NCI-H1417 (cell line): Measurements from ENCODE around the gene EDIL3.
"Not testable (repeated sequence)": the region's sequence is repeated elsewhere in the genome, so short reads cannot be mapped to it uniquely, and the experiment has no call there.

Source experiments
- DNase-seq, 3 experiments: peaks; one replicate each; lab custom pipeline; 2025; lab: John Stamatoyannopoulos, UW

EDIL3 gene

DNA sequence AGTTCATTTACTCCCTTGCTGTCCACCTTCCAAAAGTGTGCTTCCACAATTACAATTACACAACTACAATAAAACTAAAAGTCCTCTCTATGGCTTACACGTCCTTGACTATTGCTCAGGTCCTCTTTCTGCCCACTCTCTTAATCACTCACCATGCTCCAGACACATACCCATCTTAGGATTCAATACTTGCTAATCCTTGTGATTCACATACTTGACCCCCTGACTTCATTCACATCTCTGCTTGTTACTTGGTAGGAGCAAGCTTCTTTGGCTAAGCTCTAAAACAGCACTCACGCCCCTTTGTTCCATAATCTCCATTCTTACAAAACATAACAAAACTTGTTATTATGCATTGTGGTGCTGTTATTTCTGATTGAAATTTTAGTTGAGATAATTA is 215.8 kb downstream of the EDIL3 start:
- no peak for DNase-seq

DNA sequence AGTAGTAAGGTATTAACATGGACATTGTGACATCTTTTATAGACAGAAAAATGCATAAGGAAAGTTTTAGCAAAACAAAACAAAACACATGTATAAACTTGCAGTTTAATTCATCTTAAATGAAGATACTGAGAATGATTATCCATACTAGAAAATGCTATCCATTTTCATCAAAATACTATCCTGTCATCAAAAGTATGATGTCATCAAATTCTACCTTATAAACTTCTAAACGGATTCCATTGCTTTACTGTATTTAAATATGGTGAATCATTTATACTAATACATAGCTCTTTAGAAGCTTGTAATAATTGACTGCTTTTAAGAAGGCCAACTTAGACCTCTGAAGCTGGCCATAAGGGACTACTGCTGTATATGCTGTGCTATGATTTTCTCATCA is 221.0 kb downstream of the EDIL3 start:
- DNase-seq: no peak

DNA sequence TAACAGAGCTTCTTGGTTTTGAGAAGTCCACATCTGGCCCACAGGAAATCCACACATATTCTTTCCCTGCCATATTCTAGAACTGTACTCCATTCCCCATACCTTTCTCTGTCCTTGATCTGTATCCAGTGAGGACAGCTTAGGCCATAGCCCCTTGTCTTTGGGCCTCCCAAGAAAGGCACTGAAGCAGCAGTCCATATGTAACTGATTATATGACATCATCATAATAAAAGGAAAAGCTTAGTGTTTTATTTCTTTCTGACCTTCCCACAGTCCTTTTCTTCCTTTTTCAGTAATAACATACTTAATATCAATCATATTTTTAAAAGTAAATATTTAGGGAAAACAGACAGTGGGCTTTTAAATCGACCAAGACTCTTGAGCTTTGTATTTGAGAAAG is 222.0 kb downstream of the EDIL3 start:
- DNase-seq: no peak

DNA sequence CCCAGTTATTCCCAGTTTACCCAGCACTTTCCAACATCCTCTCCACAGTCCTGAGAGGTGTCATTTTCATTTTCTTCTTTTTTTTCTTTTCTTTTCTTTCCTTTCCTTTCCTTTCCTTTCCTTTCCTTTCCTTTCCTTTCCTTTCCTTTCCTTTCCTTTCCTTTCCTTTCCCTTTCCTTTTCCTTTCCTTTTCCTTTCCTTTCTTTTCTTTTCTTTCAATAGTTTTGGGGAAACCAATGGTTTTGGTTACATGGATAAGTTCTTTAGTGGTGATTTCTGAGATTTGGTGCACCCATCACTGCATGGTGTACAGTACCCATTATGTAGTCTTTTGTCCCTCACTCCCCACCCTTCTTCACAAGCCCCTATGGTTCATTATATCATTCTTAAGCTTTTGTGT is 224.0 kb downstream of the EDIL3 start:
- not testable (repeated sequence) for DNase-seq

DNA sequence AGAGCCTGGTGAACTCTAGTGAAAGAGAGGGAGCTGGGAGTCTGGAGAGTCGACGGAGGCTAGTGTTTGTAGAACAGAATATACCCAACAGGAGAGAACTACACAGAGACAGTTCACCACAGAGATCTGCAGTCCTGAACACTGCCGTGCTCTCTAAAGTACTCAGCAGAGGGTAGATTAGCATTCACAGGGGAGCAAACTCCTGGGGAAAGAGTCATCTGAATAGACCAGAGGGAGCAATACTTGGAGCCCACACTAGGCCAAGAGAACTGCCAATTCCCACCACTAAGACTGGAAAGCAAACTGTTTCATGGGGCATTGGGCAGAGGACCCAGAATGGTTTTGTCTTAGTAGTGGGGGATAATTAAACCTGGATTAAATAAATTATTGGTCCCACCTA is 235.6 kb downstream of the EDIL3 start:
- DNase-seq: no peak

DNA sequence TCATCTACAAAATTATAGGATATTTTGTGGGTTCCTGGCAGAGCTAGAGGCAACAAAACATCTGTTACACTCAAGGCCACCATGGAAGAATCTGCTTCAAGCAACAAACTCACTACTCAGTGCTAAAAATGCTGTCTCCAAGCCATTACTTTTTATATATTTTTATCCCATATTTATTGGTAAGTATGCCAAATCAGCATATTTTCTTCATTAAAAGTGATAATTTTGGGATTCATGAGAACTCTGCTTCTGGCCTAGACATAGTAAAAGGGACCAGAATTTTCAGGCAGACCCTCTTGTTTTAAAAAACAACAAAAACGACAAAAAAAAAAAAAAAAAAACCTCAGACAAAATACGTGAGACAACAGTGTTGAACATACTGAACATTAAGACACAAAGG is 236.0 kb downstream of the EDIL3 start:
- DNase-seq: no peak

DNA sequence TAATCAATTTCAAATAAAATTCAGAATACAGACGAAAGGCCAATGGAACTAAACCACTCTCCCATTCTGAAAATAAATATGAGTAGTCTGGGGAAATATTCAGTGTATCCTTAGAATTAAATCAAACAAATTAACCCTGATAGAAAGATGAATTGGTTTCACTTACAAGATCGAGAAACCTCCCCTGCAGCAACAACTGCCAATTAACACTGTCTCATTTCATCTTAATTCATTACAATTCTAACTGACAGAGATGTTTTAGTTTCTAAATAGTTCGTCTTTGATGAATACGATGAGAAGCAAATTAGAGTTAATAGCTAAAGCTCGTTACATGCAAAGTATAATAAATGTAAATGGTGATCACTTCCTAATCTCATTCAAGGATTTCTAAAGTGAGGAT is 247.1 kb downstream of the EDIL3 start:
- no peak for DNase-seq

DNA sequence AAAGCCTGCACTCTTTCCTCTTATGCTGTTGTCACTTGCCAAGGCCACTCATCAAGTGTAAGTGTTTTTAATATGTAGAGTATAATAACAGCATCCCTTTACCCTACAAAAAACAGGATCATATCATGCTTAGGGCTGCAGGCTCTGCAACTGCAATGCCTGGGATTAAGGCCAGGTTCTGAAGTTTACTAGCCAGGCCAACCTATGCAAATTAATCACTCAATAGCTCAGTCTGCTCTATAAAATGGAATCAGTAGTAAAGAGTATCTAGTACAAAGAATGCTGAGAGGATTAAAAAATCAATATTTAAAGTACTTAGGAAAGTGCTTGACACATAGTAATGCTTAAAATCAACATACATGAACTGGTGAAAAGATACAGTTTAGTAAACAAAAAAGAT is 253.3 kb downstream of the EDIL3 start:
- peak in 2 of 3 experiments; percentile 12 to 65 for DNase-seq

DNA sequence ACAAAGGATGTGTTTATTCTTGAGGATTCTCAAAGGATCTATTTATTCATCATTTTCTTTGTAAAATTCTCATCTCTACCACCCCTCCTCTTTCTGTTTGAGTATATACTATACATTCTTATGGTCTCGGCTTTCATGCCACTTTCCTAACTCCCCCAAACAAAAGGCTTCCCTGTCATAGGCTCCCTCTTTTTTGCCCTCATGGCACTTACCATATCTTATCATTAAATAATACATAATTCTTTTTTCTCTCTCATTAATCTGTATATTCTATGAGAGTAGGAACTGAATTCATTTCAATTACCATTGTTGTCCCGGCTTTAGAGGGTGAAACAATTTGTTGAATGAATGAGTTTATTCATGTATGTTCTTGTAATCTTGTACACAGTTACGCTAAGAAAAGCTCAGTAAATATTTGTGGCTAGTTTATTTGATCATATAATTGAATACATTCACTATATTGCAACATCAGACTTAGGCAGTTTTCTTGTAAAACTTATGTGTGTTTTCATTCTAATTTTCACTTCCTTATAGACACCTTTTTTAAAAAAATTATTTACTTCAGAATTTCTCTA is 254.6 kb downstream of the EDIL3 start:
- DNase-seq: no peak

DNA sequence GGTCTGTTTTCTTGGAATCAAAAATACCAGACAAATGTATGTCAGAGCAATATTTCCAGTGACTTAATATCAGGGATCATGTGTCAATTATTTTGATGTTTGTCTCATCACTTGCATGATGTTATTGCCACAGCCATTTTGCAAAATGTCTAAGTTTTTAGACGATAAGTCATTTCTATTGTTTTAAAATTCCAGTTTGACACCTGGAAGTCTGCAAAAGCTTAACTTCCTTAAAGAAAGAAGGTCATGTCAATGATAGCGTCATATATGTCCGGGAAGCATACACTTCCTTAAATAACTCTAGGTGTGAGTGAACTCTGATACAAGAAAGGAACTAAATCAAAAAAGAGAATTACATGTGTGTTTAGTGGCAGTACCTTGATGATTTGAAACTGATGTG is 259.5 kb downstream of the EDIL3 start:
- no peak for DNase-seq

DNA sequence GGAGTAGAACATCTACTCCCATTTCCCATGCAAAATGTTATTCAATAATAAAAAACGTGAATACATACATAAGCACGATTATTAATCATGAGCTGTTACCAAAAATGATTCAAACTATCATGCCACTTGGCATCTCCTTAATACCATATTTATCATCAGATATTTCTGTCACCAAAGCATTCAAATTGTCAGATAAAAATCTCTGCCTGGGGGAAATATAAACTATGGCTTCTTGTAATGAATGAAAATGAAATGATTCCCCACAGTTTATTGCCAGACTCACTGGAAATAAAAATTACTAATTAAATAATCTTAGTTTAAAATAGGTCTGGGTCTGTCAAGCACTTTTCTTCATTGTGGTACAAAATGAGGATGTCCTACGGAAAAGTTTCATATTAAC is 265.4 kb downstream of the EDIL3 start:
- no peak for DNase-seq

DNA sequence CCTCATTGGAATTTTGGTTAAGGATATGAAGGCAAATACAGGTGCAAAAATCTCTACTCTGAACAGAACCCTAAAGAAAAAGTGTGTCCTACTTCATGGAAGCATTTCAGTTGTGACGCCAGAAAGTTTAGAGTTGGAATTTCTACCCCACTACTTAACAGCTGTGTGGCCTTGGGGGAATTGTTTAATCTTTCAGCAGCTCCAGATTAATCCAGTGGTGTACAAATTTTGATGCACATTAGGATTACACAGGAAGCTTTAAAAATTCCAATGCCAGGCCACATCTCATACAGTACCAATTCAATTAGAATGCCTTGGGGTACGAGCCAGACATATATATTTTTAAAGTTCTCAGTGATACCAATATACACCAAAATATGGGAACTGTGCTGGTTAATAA is 266.1 kb downstream of the EDIL3 start:
- DNase-seq: no peak

DNA sequence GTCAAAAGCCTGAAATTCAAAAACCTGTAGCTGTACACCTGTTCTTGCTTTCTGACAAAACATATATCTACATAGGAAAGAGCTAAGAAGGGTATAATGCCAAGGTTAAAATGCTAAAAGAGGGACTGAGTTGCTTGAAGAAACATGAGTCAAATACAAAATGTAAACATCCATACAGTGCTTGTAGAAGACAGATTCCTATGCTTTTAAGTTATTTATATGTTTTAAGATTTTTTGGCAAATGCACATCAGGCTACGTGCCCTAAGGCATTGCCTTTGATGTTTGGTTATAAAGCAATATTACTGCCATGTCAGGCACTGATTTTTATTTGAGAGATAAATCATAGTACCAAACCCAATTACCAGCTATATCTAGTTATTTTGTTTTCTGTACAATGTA is 269.0 kb downstream of the EDIL3 start:
- DNase-seq: peak in 1 of 3 experiments; percentile 22

DNA sequence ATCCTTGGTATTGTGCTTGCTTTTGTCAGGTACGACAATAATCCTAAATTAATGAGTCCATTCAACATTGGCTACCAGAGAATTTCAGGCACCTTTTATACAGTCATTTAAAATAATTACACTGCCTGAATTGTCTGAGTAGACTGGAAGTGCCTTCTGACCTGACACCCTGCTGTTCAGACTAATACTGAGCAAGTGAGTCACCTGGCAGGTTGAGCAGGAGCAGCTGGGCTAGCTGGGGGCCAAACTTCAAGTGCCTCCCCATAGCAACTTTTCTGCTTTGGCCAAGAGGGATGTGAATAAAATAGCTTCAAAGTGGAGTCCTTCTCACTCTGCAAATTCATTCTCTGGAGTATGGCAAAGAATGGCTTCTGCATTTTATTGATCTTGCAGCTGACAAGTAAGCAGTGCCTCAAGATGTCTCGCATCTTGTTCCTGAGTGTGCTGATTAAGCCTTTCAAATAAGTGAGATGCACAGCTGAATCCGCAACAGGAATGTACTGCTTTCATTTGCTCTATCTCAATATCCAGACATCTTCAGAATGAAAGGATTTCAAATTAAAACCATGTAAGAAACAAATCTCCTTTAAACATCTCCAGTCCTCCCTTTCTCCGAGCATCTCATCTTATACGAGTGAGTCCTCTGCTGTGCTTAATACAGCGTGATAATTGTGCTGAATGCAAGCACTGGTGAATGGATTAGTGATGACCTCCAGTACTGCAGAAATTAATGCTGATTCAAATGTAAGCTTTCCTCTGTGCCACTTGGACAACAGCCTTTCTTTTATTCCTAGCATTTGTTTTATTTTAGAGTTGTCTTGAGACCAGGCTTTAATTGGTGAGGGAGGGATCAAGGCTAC is 271.2 kb downstream of the EDIL3 start:
- DNase-seq: peak; percentile 78 to 97 (median 79)

DNA sequence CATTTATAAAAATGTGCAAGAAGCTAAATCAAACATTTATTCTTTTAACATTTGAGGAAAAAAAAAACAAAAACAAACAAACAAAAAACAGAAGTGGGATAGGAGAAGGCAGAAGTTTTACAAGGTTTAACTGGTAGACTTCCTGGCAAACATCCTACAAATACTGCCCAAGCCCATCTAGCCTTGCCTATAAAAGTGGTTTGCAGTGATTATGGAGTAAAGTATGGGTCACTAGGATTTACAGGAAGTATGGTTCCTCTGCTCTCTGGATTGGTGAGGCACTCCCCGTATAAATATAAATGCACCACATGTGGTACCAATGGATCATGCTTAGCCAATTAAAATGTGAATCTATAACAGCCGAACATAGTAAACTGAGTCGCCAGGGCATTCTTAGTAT is 291.9 kb downstream of the EDIL3 start:
- DNase-seq: no peak

DNA sequence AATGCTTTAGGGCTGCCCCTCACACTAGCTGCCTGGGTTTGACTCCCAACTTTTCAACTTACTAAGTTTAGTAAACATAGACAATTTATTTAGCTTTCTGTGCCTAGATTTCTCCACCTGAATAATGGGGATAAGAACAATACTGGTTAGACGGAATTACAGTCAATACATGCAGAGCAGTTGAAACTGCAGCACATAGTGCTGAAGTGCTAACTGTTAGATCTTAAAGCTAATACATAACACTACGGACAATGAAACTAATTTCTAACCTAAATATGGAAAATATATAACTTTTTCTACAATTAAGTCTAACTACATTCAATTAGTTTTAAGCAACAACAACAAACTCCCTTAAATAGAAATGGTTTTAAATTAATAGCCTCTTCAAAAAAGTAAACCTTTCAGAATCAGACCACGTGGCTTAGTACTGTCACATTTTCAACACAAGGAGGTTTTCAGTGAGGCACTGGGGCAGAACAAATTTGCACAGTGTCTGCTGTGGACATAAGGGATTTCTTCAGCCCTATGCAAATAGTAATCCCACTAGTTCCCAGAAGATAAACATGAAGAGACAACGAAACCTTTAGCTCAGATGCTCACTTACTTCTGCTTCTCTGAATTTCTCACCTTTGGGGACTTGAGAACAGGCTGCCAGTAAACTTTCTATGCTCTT is 293.4 kb downstream of the EDIL3 start:
- peak; percentile 38 to 61 (median 43) for DNase-seq

DNA sequence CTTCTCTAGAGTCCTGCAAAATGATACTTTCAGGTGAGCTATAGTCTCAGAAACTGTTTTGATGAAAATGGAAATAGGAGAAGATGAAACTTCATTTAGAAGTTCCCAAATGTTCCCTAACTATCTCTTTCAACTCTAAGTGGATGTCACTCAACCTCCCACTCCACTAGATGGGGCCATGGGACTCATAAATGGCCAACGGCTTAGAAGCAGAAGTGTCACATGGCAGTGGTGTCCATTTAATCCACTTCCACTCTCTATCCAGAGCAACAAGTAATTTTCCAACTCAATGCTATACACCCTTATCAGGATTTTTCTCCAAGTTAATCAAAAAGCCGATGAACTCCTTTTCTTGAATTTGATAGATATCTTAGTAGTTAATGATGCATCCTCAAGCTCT is 295.7 kb downstream of the EDIL3 start:
- DNase-seq: peak in 2 of 3 experiments; percentile 14 to 28

DNA sequence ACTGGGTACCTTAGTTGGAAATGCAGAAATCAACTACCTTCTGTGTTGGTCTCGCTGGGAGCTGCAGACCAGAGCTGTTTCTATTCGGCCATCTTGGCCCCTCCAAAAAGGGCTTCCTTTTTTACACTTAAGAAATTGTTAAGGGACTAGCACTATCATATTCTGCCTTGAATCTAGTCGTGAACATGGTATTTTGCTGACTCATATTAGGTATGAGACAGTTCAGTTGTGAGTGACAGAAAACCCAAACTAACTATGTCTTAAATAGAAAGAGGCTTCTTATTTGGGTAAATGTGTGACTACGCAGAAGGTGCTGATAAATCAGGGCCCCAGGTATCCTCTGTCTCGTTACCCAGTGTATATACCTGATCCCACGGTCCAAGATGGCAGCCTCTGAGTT is 298.2 kb downstream of the EDIL3 start:
- DNase-seq: no peak

DNA sequence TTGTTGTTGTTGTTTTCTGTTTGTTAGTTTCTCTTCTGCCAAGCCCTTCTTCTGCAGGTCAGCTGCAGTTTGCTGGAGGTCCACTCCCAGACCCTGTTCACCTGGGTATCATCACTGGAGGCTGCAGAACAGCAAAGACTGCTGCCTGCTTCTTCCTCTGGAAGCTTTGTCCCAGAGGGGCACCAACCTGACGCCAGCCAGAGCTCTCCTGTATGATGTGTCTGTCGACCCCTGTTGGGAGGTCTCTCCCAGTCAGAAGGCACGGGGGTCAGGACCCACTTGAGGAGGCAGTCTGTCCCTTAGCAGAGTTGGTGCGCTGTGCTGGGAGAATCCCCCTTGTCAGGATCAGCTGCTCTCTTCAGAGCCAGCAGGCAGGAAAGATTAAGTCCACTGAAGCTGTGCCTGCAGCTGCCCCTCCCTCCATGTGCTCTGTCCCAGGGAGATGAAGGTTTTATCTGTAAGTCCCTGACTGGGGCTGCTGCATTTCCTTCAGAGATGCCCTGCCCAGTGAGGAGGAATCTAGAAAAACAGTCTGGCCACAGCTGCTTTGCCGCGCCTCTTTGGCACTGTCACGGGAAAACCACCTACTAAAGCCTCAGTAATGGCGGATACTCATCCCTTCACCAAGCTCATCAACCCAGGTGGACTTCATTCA is 299.2 kb downstream of the EDIL3 start:
- no peak for DNase-seq

DNA sequence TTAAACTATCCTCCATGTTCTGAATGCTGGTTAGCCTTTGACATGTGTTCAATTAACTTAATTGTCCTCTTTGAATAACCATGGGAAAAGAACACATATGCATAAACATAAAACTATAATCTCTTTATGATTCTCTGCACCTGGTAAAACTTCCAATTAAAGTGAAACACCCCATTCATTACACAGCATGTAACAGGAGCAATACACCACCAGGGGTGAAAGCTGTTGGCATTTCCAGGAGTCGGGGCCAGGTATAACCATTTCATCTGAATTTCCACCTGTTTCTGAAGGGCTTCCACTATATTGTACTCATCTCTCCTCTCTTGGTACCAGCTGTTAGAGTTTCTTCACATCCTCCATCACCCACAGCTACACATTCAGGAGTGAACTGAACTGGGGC is 303.8 kb downstream of the EDIL3 start:
- peak in 2 of 3 experiments; percentile 47 to 85 for DNase-seq

DNA sequence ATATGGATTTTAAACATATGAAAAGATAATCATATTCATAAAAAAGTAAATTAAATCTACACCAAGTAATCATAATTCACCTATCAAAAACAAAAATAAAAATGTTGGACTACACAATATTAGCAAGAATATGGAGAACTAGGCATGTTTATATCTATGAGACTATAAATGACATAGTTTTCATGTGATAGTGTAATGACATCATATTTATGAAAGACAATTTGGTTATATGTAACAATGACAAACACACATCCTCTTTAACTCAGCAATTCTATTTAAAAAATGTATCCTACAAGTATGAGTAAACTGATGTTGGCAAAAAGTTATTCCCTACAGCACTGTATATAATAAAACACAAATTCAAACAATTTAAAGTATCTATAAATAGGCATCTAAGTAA is 312.3 kb downstream of the EDIL3 start:
- no peak for DNase-seq

DNA sequence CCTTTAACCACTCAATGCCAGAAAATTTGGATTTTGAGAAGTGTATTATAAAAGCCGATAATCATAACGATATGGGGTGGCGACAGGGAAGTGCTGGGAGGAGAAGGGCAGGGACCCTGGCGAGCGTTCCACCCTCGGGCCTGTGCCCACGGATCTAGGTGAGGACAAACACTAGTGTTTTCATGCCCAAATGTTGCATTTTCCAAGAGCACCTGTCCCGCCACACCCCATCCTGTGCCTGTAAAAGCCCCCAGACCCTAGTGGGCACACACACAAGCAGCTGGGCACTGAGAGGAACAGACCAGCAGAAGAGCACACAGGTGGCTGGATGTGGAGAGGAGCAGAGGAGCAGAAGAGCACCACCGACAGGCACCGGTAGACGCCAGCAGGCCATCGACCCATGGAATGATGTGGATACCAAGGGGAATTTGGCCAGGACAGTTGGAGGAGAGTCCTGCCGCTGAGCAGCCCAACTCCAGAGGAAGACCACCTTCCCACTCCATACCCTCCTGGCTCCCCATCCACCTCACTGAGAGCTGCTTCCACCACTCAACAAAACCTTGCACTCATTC is 315.0 kb downstream of the EDIL3 start:
- no peak for DNase-seq
